Measurements from ENCODE around the gene NCK2.

DNA sequence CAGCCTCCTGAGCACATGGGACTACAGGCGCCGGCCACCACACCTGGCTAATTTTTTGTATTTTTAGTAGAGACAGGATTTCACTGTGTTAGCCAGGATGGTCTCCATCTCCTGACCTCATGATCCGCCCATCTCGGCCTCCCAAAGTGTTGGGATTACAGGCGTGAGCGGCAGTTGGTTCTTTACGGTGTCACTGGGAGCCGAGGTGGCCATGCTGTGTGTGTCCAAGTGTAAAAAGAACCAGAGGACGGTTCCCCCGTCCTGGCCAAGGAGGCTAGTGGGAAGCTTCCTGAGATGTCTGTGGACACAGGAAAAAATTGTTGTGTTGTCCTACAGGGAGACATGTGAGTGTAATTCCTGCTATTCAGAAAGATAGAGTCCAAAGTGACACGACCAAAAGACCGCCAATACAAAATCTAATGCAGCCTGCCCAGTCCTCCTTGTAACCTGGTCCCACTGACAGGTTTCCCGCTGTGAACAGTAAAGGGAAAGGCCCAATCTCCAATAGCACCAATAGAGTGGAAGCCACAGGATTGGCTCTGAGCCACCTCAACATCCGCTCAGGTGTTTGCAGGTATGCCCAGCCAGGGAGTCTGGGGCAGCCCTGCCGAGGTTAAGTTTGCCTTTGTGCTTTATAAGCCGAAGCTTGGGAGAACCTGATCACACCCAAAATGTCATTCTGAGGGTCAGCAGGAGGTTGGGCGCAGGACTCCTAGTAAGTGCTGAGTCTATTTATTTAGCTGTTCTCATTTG lies 40.6 kb downstream of the NCK2 start:
- TF ChIP-seq, protein P1, sequence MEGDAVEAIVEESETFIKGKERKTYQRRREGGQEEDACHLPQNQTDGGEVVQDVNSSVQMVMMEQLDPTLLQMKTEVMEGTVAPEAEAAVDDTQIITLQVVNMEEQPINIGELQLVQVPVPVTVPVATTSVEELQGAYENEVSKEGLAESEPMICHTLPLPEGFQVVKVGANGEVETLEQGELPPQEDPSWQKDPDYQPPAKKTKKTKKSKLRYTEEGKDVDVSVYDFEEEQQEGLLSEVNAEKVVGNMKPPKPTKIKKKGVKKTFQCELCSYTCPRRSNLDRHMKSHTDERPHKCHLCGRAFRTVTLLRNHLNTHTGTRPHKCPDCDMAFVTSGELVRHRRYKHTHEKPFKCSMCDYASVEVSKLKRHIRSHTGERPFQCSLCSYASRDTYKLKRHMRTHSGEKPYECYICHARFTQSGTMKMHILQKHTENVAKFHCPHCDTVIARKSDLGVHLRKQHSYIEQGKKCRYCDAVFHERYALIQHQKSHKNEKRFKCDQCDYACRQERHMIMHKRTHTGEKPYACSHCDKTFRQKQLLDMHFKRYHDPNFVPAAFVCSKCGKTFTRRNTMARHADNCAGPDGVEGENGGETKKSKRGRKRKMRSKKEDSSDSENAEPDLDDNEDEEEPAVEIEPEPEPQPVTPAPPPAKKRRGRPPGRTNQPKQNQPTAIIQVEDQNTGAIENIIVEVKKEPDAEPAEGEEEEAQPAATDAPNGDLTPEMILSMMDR (IDR thresholded peaks at IDR 0.05), result no peak
- TF ChIP-seq POLR2A (IDR thresholded peaks at IDR 0.05), result no peak

Data from body of pancreas (tissue), 4 donors.